ENCODE measurements around the gene DNAI7. TPM values are rescaled to one million over a fixed set of nuclear protein-coding genes. Genes with fewer than 3 reads are reported as not detected.

DNAI7 gene
- total RNA-seq, 1 experiment from 2014 or later, result 0.52 TPM

DNA sequence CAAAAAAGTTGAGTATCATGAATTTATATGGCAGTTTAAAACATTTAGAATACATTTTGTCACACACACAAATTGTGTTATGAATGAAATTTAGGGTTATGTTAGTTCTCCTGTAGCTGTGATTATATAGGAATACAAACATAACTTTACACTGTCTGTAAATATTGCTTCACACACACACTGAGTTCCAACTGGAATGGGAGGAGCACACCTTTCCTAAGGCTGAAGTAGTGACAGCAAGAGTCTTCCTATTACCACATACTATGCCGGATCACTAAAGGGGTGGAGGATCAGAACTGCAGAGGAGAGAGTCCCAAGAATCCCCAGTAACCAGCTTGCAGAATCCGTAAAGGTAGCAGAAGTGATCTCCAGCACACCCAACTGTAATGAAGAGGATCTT lies 63.7 kb downstream of the DNAI7 start (continued):
- TF ChIP-seq, protein P1, sequence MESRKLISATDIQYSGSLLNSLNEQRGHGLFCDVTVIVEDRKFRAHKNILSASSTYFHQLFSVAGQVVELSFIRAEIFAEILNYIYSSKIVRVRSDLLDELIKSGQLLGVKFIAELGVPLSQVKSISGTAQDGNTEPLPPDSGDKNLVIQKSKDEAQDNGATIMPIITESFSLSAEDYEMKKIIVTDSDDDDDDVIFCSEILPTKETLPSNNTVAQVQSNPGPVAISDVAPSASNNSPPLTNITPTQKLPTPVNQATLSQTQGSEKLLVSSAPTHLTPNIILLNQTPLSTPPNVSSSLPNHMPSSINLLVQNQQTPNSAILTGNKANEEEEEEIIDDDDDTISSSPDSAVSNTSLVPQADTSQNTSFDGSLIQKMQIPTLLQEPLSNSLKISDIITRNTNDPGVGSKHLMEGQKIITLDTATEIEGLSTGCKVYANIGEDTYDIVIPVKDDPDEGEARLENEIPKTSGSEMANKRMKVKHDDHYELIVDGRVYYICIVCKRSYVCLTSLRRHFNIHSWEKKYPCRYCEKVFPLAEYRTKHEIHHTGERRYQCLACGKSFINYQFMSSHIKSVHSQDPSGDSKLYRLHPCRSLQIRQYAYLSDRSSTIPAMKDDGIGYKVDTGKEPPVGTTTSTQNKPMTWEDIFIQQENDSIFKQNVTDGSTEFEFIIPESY (IDR thresholded peaks at IDR 0.05; ENCODE audit: extremely low read depth, insufficient replicate concordance, low read length), result no peak
- TF ChIP-seq POLR2AphosphoS5 (IDR thresholded peaks at IDR 0.05; ENCODE audit: low read depth, low read length), result no peak
- no peak for TF ChIP-seq FOSL1 (IDR thresholded peaks at IDR 0.05; ENCODE audit: low read depth)
- TF ChIP-seq, protein P2, sequence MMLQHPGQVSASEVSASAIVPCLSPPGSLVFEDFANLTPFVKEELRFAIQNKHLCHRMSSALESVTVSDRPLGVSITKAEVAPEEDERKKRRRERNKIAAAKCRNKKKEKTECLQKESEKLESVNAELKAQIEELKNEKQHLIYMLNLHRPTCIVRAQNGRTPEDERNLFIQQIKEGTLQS (IDR thresholded peaks at IDR 0.05), result no peak
- TF ChIP-seq JUND (IDR thresholded peaks at IDR 0.05), result no peak

DNA sequence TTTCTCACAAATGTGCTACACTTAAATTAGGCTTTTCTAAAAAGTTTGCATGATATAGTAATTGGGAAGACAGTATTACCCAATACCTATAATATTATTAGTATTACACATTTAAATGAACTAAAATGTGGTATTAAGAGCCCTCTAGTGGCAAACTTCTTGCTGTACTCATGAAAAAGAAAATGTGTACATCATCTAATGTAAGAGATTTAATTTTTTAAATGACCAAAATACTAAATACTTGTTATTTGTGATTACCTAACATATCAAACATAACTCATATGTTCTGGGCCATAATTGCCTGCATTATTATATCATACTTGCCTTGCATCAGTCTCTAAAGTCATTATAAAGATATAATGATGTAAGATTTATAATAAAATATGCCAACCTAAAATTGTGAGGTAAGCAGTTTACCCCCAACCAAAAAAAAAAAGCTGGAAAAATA lies 64.2 kb downstream of the DNAI7 start:
- Histone ChIP-seq H3K79me2 (ENCODE audit: insufficient read depth, low read length) (no peaks in the 10 kb centered on the region), H2AFZ (ENCODE audit: low read depth, low read length, poor library complexity, severe bottlenecking) (no peak overlapping the region), H3K4me3 (replicated peaks in 1 of 2; ENCODE audit: low read depth in 1 of 2, low read length in 2 of 2) (no peak overlapping the region), H3K27ac (ENCODE audit: low read depth, low read length) (no peak overlapping the region), H3K9me3 (ENCODE audit: control insufficient read depth in 1 of 2, insufficient read depth in 1 of 2, low read depth in 1 of 2, low read length in 2 of 2) (no peaks in the 10 kb centered on the region), H3K36me3 (ENCODE audit: control insufficient read depth in 1 of 2, insufficient read depth in 2 of 2, low read length in 2 of 2) (no peaks in the 10 kb centered on the region), H3K4me2 (ENCODE audit: low read length) (no peak overlapping the region), H3K4me1 (ENCODE audit: control insufficient read depth in 1 of 2, insufficient read depth in 2 of 2, low read length in 2 of 2) (no peaks in the 10 kb centered on the region), H3K27me3 (ENCODE audit: insufficient read depth, low read length) (no peaks in the 10 kb centered on the region), H4K20me1 (ENCODE audit: insufficient read depth) (no peaks in the 10 kb centered on the region), H3K9me2 (ENCODE audit: insufficient read depth) (no peaks in the 10 kb centered on the region), H3K9ac (ENCODE audit: low read length) (no peak overlapping the region)
- RAD21 ChIA-PET (ENCODE audit: low non-redundant PET in 1 of 2, low total read pairs in 2 of 2, uncharacterized antibody in 2 of 2, unreplicated experiment in 2 of 2), result no interaction called here
- BruUV-seq (replicated peaks), result no TSS peak
- CTCF ChIA-PET, result interaction anchor here (1.0 to 1.6 kb wide), 2 partner anchors 14 to 139 kb away, joined by 3 to 11 read pairs; no protein-coding TSS in a partner anchor
- ATAC-seq (no peak; the same call in 1 of the 2 replicates), DNase-seq (ENCODE audit: low read depth, low spot score) (peak; percentile 22)
- intact Hi-C loops (cut with micrococcal nuclease), result loop anchor here (1.0 to 2.0 kb wide), 3 partner anchors 139 to 278 kb away; no protein-coding TSS in a partner anchor
- POLR2A ChIA-PET, result no interaction called here
- no peak for TF ChIP-seq ZNF274 (IDR thresholded peaks at IDR 0.05; ENCODE audit: low read depth, low read length)
- TF ChIP-seq JUND (IDR thresholded peaks at IDR 0.05), result no peak
- no peak for TF ChIP-seq POLR2AphosphoS5 (IDR thresholded peaks at IDR 0.05; ENCODE audit: low read depth, low read length)
- no peak for TF ChIP-seq EZH2 (IDR thresholded peaks at IDR 0.05)
- TF ChIP-seq, protein P2 (IDR thresholded peaks at IDR 0.05), result no peak
- TF ChIP-seq SRF (IDR thresholded peaks at IDR 0.05; ENCODE audit: low read depth), result no peak
- TF ChIP-seq SP1 (IDR thresholded peaks at IDR 0.05; ENCODE audit: low read depth), result no peak
- TF ChIP-seq, protein P3, sequence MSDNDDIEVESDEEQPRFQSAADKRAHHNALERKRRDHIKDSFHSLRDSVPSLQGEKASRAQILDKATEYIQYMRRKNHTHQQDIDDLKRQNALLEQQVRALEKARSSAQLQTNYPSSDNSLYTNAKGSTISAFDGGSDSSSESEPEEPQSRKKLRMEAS (IDR thresholded peaks at IDR 0.05), result no peak
- no peak for TF ChIP-seq CBX3 (IDR thresholded peaks at IDR 0.05; ENCODE audit: low read depth)
- TF ChIP-seq YY1 (IDR thresholded peaks at IDR 0.05; ENCODE audit: extremely low read depth, insufficient replicate concordance, low read depth, low read length), result no peak
- TF ChIP-seq FOSL1 (IDR thresholded peaks at IDR 0.05; ENCODE audit: low read depth), result no peak
- TF ChIP-seq SIN3A (IDR thresholded peaks at IDR 0.05; ENCODE audit: low read depth), result no peak
- TF ChIP-seq, protein P1 (IDR thresholded peaks at IDR 0.05; ENCODE audit: extremely low read depth, insufficient replicate concordance, low read length), result no peak
- no peak for TF ChIP-seq TCF7L2 (IDR thresholded peaks at IDR 0.05; ENCODE audit: borderline replicate concordance, extremely low read depth, insufficient read depth, insufficient read length)
- TF ChIP-seq EGR1 (IDR thresholded peaks at IDR 0.05; ENCODE audit: low read depth), result no peak
- peak; percentile 67 for TF ChIP-seq RAD21 (IDR thresholded peaks at IDR 0.05; ENCODE audit: low read depth)

Data from HCT116 (cell line).